Measurements from ENCODE around the gene G6PC3. TPM values are rescaled to one million over a fixed set of nuclear protein-coding genes. Genes with fewer than 3 reads are reported as not detected.
A peak's percentile ranks its signal among the peaks of the same experiment; 100 is the strongest.
"Not testable (repeated sequence)": the region's sequence is repeated elsewhere in the genome, so short reads cannot be mapped to it uniquely, and the experiment has no call there.

The G6PC3 gene
- polyA plus RNA-seq, 3 donors, result 78.6 to 94.0 (median 92.4) TPM

GRCh38 chr17:44079877-44080821 lies 9.6 kb downstream of the G6PC3 start:
- DNase-seq, result no peak

GRCh38 chr17:44081681-44082080 lies 11.1 kb downstream of the G6PC3 start:
- no peak for DNase-seq

- no peak for DNase-seq
Measured at GRCh38 chr17:44082256-44082927, 11.9 kb downstream of the G6PC3 start.

- no peak for DNase-seq
Measured at GRCh38 chr17:44083250-44083849, 12.8 kb downstream of the G6PC3 start.

GRCh38 chr17:44084131-44084538 lies 13.6 kb downstream of the G6PC3 start:
- no peak for DNase-seq

GRCh38 chr17:44084921-44085320 lies 14.4 kb downstream of the G6PC3 start:
- DNase-seq, result no peak

- no peak for DNase-seq
Measured at GRCh38 chr17:44085908-44086307, 15.4 kb downstream of the G6PC3 start.

- DNase-seq, result no peak
Measured at GRCh38 chr17:44086364-44087311, 16.1 kb downstream of the G6PC3 start.

GRCh38 chr17:44087319-44087718 lies 16.8 kb downstream of the G6PC3 start:
- DNase-seq, result no peak

- DNase-seq, result no peak
Measured at GRCh38 chr17:44088254-44088653, 17.7 kb downstream of the G6PC3 start.

- no peak for DNase-seq
Measured at GRCh38 chr17:44091200-44091997, 20.9 kb downstream of the G6PC3 start.

- no peak for DNase-seq
Measured at GRCh38 chr17:44092051-44092450, 21.5 kb downstream of the G6PC3 start.

- no peak for DNase-seq
Measured at GRCh38 chr17:44093231-44093900, 22.8 kb downstream of the G6PC3 start.

GRCh38 chr17:44094701-44095387 lies 24.3 kb downstream of the G6PC3 start:
- no peak for DNase-seq

GRCh38 chr17:44095388-44095646 lies 24.8 kb downstream of the G6PC3 start:
- DNase-seq, result no peak

GRCh38 chr17:44095647-44096496 lies 25.3 kb downstream of the G6PC3 start:
- peak; percentile 91 for DNase-seq

- no peak for DNase-seq
Measured at GRCh38 chr17:44097110-44097958, 26.8 kb downstream of the G6PC3 start.

GRCh38 chr17:44101858-44102257 lies 31.3 kb downstream of the G6PC3 start:
- DNase-seq, result not testable (repeated sequence)

Data from renal pelvis (tissue), 4 donors.